HepG2 (cell line): ENCODE measurements around the gene BDNF. TPM values are rescaled to one million over a fixed set of nuclear protein-coding genes. Genes with fewer than 3 reads are reported as not detected.

Source experiments
- ATAC-seq: fragments of 200-7000 bp; cut with Tn5 transposase; 3 replicates; pipeline ENCODE4 v1.9.1; 2020; ENCODE audit warnings: mild to moderate bottlenecking, moderate library complexity
- BruUV-seq: library from RNA; stranded (reverse); fragments of 400-500 nt; replicated peaks from 2 replicates; lab custom pipeline; 2021; lab: Mats Ljungman, UMichigan
- CTCF ChIA-PET: fragments of 300-600 bp; formaldehyde crosslinking; extraction: SDS; loops from one replicate; lab custom pipeline; 2021; ENCODE audit warnings: low total read pairs, inconsistent platforms, low intra/inter-chr PET ratio; lab: Yijun Ruan, JAX
- POLR2A ChIA-PET: fragments of 350-600 bp; sonication (Branson Sonifier 250); formaldehyde crosslinking; loops from one replicate; lab custom pipeline; 2020; ENCODE audit warnings: antibody characterized with exemption, inconsistent platforms; lab: Yijun Ruan, JAX
- DNase-seq: peaks from one replicate; pipeline ENCODE4 v3.0.0-alpha.2; 2015; ENCODE audit warnings: low spot score
- FAIRE-seq: peaks from 3 replicates; lab custom pipeline; 2011; peaks lifted over from hg19 to GRCh38; lab: Jason Lieb, UNC
- H2AFZ ChIP-seq: one replicate; pipeline ENCODE4 v1.6.1; 2011; ENCODE audit warnings: low read length, inconsistent platforms
- H3K27ac ChIP-seq: fragments of 300-600 bp; 3 replicates; pipeline ENCODE4 v1.8.0; 2011; ENCODE audit warnings: mixed run types, mild to moderate bottlenecking, mixed read lengths, low read length, inconsistent platforms; ENCODE audit not compliant: insufficient read depth; ENCODE audit errors: extremely low read length
- H3K27me3 ChIP-seq, 2 experiments: fragments of 200-600 bp in 1 of 2; 2 replicates in 1 of 2; 3 replicates in 1 of 2; pipeline versions ENCODE4 v1.6.0 to v1.8.0; 2011; ENCODE audit warnings: low read length in 2 of 2, mild to moderate bottlenecking in 2 of 2, moderate library complexity in 2 of 2, inconsistent platforms in 1 of 2; ENCODE audit not compliant: insufficient read depth in 2 of 2, control insufficient read depth in 1 of 2
- H3K36me3 ChIP-seq, 2 experiments: fragments of 200-600 bp in 1 of 2; replicated peaks in 1 of 2; 2 replicates in 1 of 2; 3 replicates in 1 of 2; pipeline versions ENCODE4 v1.5.1 to v1.8.0; 2011; ENCODE audit warnings: low read length in 2 of 2, inconsistent platforms in 1 of 2; ENCODE audit not compliant: insufficient read depth in 2 of 2, control insufficient read depth in 1 of 2
- H3K4me1 ChIP-seq: 2 replicates; pipeline ENCODE4 v1.5.1; 2012; ENCODE audit warnings: low read length, inconsistent platforms; ENCODE audit not compliant: insufficient read depth
- H3K4me2 ChIP-seq: 2 replicates; pipeline ENCODE4 v1.6.0; 2011; ENCODE audit warnings: low read depth, low read length, inconsistent platforms
- H3K4me3 ChIP-seq, 3 experiments: fragments of 200-600 bp in 1 of 3; sonication (generic), shearing (Covaris generic) in 1 of 3; replicated peaks in 1 of 3; 2 replicates each; pipeline ENCODE4 v1.5.1; 2011 to 2016; ENCODE audit warnings: low read length in 3 of 3, inconsistent platforms in 2 of 3, low read depth in 2 of 3, mild to moderate bottlenecking in 2 of 3, control low read depth in 1 of 3, mixed read lengths in 1 of 3; ENCODE audit not compliant: insufficient read depth in 1 of 3
- H3K79me2 ChIP-seq: one replicate; pipeline ENCODE4 v1.6.1; 2011; ENCODE audit warnings: low read length, inconsistent platforms; ENCODE audit not compliant: insufficient read depth
- H3K9ac ChIP-seq: 2 replicates; pipeline ENCODE4 v1.6.0; 2011; ENCODE audit warnings: mild to moderate bottlenecking, low read depth, low read length, inconsistent platforms; ENCODE audit not compliant: insufficient read depth
- H3K9me3 ChIP-seq: 2 replicates; pipeline ENCODE4 v1.5.1; 2012; ENCODE audit warnings: mild to moderate bottlenecking, low read length
- H4K20me1 ChIP-seq: 2 replicates; pipeline ENCODE4 v1.6.0; 2011; ENCODE audit warnings: inconsistent platforms, mild to moderate bottlenecking, low read length, moderate library complexity; ENCODE audit not compliant: insufficient read depth
- KDM4B ChIP-seq: sonication (generic); formaldehyde crosslinking; IDR thresholded peaks from 2 replicates; pipeline ENCODE4 v1.4.0; 2020; ENCODE audit warnings: missing genetic modification reagents
- NR2F6 ChIP-seq, 2 experiments: IDR thresholded peaks; 2 replicates each; pipeline ENCODE4 v1.6.1; 2016; ENCODE audit warnings: antibody characterized with exemption in 1 of 2, mild to moderate bottlenecking in 1 of 2
- PPARG ChIP-seq: conservative IDR thresholded peaks from 2 replicates; pipeline ENCODE4 v1.6.1; 2016; ENCODE audit warnings: missing biosample characterization, missing genetic modification reagents
- REPIN1 ChIP-seq: sonication (generic); formaldehyde crosslinking; IDR thresholded peaks from 2 replicates; pipeline ENCODE4 v1.8.0; 2022; ENCODE audit warnings: missing genetic modification reagents, low read depth, mild to moderate bottlenecking, borderline replicate concordance
- YY1 ChIP-seq: IDR thresholded peaks from 2 replicates; pipeline ENCODE4 v1.6.1; 2011; ENCODE audit warnings: low read length, low read depth, moderate library complexity, mild to moderate bottlenecking; ENCODE audit not compliant: insufficient read depth, insufficient replicate concordance
- ZMYM2 ChIP-seq: sonication (generic); formaldehyde crosslinking; IDR thresholded peaks from 2 replicates; pipeline ENCODE4 v1.8.0; 2022; ENCODE audit warnings: mild to moderate bottlenecking, missing genetic modification reagents
- ZNF607 ChIP-seq: sonication (generic); formaldehyde crosslinking; IDR thresholded peaks from 2 replicates; pipeline ENCODE4 v1.5.1; 2020; ENCODE audit warnings: missing genetic modification reagents, mild to moderate bottlenecking, borderline replicate concordance
- ZNF891 ChIP-seq: sonication (generic); formaldehyde crosslinking; IDR thresholded peaks from 2 replicates; pipeline ENCODE4 v1.5.0; 2020; ENCODE audit warnings: mild to moderate bottlenecking, missing genetic modification reagents
- WGBS: methylation state at CpG from one replicate; pipeline ENCODE4 v1.1.6; 2017; ENCODE audit warnings: low lambda C conversion rate; 5-methylcytosine and 5-hydroxymethylcytosine counted together
- in situ Hi-C: cut with HindIII; loops from 2 replicates; pipeline ENCODE4 v1.10.0; 2017; ENCODE audit warnings: low pct_unique_long_range_greater_than_20kb; ENCODE audit not compliant: extremely low pct_ligation_motif_present
- intact Hi-C: fragments of 100-400 bp; cut with micrococcal nuclease; formaldehyde crosslinking; loops from one replicate; pipeline ENCODE4 v1.10.0; 2022; ENCODE audit not compliant: unreplicated experiment
- polyA plus RNA-seq, 8 experiments: library from polyadenylated mRNA; depleted of rRNA in 3 of 8; stranded (reverse) in 7 of 8; unstranded in 1 of 8; fragments of >200 nt; fragmentation: Illumina TruSeq in 4 of 8; extraction: Trizol in 4 of 8; gene quantifications; 2 replicates each; pipeline versions ENCODE4 v1.2.1 to v1.2.3, GENCODE V29; 2011 to 2016; ENCODE audit warnings: low read depth in 4 of 8, missing spikeins in 1 of 8, mixed read lengths in 1 of 8; ENCODE audit not compliant: insufficient read depth in 1 of 8
- total RNA-seq, 5 experiments: library from RNA; depleted of rRNA; stranded (reverse); fragments of >200 nt; fragmentation: Illumina TruSeq; extraction: Trizol; gene quantifications; 2 replicates each; pipeline ENCODE4 v1.2.3, GENCODE V29; 2016; ENCODE audit warnings: low read depth in 1 of 5
- TF ChIP-seq, protein P1 (sequence below): sonication (generic); formaldehyde crosslinking; IDR thresholded peaks from 2 replicates; pipeline ENCODE4 v1.8.0; 2022; ENCODE audit warnings: mild to moderate bottlenecking, missing genetic modification reagents; ENCODE audit not compliant: insufficient replicate concordance
- TF ChIP-seq, protein P2 (sequence below): sonication (generic); formaldehyde crosslinking; conservative IDR thresholded peaks from 2 replicates; pipeline ENCODE4 v1.4.0; 2020; ENCODE audit warnings: missing genetic modification reagents

The BDNF gene
- total and polyA plus RNA-seq, 2 of the 13 experiments (the other 11 are each of a cell fraction or from before 2014, with no cell fraction given): 0.02 TPM; not detected in 1

DNA sequence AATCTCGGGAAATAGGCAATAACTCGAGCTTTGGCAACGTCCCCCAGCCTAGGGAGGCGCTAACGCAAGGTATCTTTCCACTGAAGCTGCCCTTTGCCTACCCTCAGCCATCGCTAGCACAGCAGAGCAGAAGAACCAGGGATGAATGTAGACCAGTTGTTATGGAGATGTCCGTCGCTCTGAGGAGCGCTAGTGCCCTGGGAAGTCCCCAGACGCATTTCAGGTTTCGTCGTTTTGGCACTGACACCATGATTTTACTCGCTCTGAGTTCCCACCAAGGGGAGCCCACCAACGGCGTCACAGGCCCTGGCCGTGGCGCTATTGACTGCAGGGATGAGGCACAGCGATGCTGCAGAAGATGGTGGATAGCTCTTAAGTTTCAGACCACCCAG lies 22.7 kb upstream of the BDNF start:
- H3K4me1 ChIP-seq: no peaks in the 10 kb centered on the region
- H3K27me3 ChIP-seq: peaks cover 1 to 26% of the 10 kb centered on the region in 2 experiments; a peak in 2 of 5 replicates
- TF ChIP-seq ZNF607: no peak
- no peak for TF ChIP-seq PPARG
- TF ChIP-seq ZMYM2 (CRISPR knock-in tag): no peak
- TF ChIP-seq NR2F6 (IDR thresholded peaks at IDR 0.05): no peak
- no peak for TF ChIP-seq NR2F6 (CRISPR knock-in tag; IDR thresholded peaks at IDR 0.05)
- TF ChIP-seq KDM4B (CRISPR knock-in tag): no peak
- no peak for TF ChIP-seq YY1
- TF ChIP-seq REPIN1 (CRISPR knock-in tag): no peak
- TF ChIP-seq ZNF891 (CRISPR knock-in tag): no peak
- TF ChIP-seq, protein P1, sequence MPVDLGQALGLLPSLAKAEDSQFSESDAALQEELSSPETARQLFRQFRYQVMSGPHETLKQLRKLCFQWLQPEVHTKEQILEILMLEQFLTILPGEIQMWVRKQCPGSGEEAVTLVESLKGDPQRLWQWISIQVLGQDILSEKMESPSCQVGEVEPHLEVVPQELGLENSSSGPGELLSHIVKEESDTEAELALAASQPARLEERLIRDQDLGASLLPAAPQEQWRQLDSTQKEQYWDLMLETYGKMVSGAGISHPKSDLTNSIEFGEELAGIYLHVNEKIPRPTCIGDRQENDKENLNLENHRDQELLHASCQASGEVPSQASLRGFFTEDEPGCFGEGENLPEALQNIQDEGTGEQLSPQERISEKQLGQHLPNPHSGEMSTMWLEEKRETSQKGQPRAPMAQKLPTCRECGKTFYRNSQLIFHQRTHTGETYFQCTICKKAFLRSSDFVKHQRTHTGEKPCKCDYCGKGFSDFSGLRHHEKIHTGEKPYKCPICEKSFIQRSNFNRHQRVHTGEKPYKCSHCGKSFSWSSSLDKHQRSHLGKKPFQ: no peak
- TF ChIP-seq, protein P2, sequence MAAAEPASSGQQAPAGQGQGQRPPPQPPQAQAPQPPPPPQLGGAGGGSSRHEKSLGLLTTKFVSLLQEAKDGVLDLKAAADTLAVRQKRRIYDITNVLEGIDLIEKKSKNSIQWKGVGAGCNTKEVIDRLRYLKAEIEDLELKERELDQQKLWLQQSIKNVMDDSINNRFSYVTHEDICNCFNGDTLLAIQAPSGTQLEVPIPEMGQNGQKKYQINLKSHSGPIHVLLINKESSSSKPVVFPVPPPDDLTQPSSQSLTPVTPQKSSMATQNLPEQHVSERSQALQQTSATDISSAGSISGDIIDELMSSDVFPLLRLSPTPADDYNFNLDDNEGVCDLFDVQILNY (CRISPR knock-in tag): no peak
- H3K9ac ChIP-seq: no peak overlapping the region
- no peak overlapping the region for H3K4me3 ChIP-seq
- H3K79me2 ChIP-seq: no peaks in the 10 kb centered on the region
- no peak overlapping the region for H3K4me2 ChIP-seq
- intact Hi-C loops: no loop called here
- no TSS peak for BruUV-seq
- H3K36me3 ChIP-seq: no peaks in the 10 kb centered on the region
- FAIRE-seq (no peak), DNase-seq (no peak), ATAC-seq (no peak)
- H3K9me3 ChIP-seq: no peaks in the 10 kb centered on the region
- POLR2A ChIA-PET: no interaction called here
- CTCF ChIA-PET: no interaction called here
- in situ Hi-C loops: no loop called here
- H3K27ac ChIP-seq: no peak overlapping the region
- H2AFZ ChIP-seq: no peak overlapping the region
- no peaks in the 10 kb centered on the region for H4K20me1 ChIP-seq
- WGBS: 28% methylated on average over 17 of the region's 18 CpGs
